CD1c-positive myeloid dendritic cell (primary cell): ENCODE data around the gene OR6B1.
"Not testable (repeated sequence)": the region's sequence is repeated elsewhere in the genome, so short reads cannot be mapped to it uniquely, and the experiment has no call there.

ENCODE experiments used
- DNase-seq: peaks from one replicate; pipeline ENCODE4 v3.0.0-alpha.2; 2016; ENCODE audit errors: extremely low spot score

Gene OR6B1

GRCh38 chr7:144038887-144039286 is 38.8 kb downstream of the OR6B1 start:
- no peak for DNase-seq

GRCh38 chr7:144048648-144049047 is 48.5 kb downstream of the OR6B1 start, which contains the start of gene OR2A5:
Gene OR2A5, plus strand, starts transcription at chr7:144048948. Its CDS starts 1,454 bp downstream, at chr7:144050402.
- DNase-seq = no peak

GRCh38 chr7:144049491-144049890 is 49.4 kb downstream of the OR6B1 start:
- DNase-seq = no peak

- no peak for DNase-seq
Measured at GRCh38 chr7:144050093-144050492, 50.0 kb downstream of the OR6B1 start.

- DNase-seq = not testable (repeated sequence)
Measured at GRCh38 chr7:144050884-144051283, 50.8 kb downstream of the OR6B1 start.

GRCh38 chr7:144057954-144058353 is 57.8 kb downstream of the OR6B1 start:
- no peak for DNase-seq
